Keratinocyte (primary cell): ENCODE measurements around the gene ADAD2.

ENCODE experiments used
- CTCF ChIP-seq, 3 experiments: IDR thresholded peaks in 1 of 3; conservative IDR thresholded peaks in 1 of 3; optimal IDR thresholded peaks in 1 of 3; 2 replicates in 2 of 3; 3 replicates in 1 of 3; pipeline versions ENCODE3 to v1.5.1; 2011; ENCODE audit warnings: low read length in 3 of 3, mild to moderate bottlenecking in 3 of 3, moderate library complexity in 2 of 3, control low read depth in 1 of 3, inconsistent platforms in 1 of 3; ENCODE audit not compliant: insufficient read depth in 2 of 3; ENCODE audit errors: extremely low read depth in 1 of 3
- EZH2 ChIP-seq: IDR thresholded peaks from one replicate; pipeline ENCODE4 v1.6.1; 2012; ENCODE audit warnings: inconsistent platforms, mild to moderate bottlenecking, low read length, moderate library complexity

- TF ChIP-seq CTCF (optimal IDR thresholded peaks at IDR 0.05 in 1 of 3, IDR thresholded peaks at IDR 0.05 in 1 of 3, conservative IDR thresholded peaks at IDR 0.05 in 1 of 3; ENCODE audit: extremely low read depth in 1 of 3, insufficient read depth in 2 of 3, low read length in 3 of 3): no peak
- TF ChIP-seq EZH2: no peak
Observed at GRCh38 chr16:84180519-84181140, 10.3 kb upstream of the ADAD2 start.
